Liver (tissue), 3 donors: Measurements from ENCODE around the gene TRIP6.

ENCODE experiments used
- CTCF ChIP-seq: fragments of 150-350 bp; IDR thresholded peaks from 2 replicates; pipeline ENCODE4 v1.5.1; 2017; ENCODE audit warnings: improper control_type of control experiment, low read depth, low read length; ENCODE audit not compliant: missing input control
- GABPA ChIP-seq, 2 donors: IDR thresholded peaks in 1 of 2; conservative IDR thresholded peaks in 1 of 2; 2 replicates each; pipeline ENCODE4 v1.6.1; 2016; ENCODE audit warnings: antibody characterized with exemption in 2 of 2, mild to moderate bottlenecking in 1 of 2, moderate library complexity in 1 of 2
- JUND ChIP-seq, 2 donors: IDR thresholded peaks; 2 replicates each; pipeline ENCODE4 v1.6.1; 2016; ENCODE audit warnings: antibody characterized with exemption in 2 of 2
- RXRA ChIP-seq, 2 donors: IDR thresholded peaks; 2 replicates each; pipeline ENCODE4 v1.6.1; 2017 to 2018; ENCODE audit warnings: antibody characterized with exemption in 2 of 2, mild to moderate bottlenecking in 1 of 2
- YY1 ChIP-seq: IDR thresholded peaks from 2 replicates; pipeline ENCODE4 v1.6.1; 2016; ENCODE audit warnings: antibody characterized with exemption, mild to moderate bottlenecking
- TF ChIP-seq, protein P1 (sequence below): IDR thresholded peaks from 2 replicates; pipeline ENCODE4 v1.6.1; 2016; ENCODE audit warnings: antibody characterized with exemption
- donor health status: healthy.
- donor health status: healthy.

- TF ChIP-seq GABPA (IDR thresholded peaks at IDR 0.05 in 1 of 2, conservative IDR thresholded peaks at IDR 0.05 in 1 of 2) (no peak), YY1 (peak; percentile 99), CTCF (no peak), RXRA (IDR thresholded peaks at IDR 0.05) (peak; percentile 82 to 93), JUND (IDR thresholded peaks at IDR 0.05) (peak in 1 of 2 donors; percentile 52)
- TF ChIP-seq, protein P1, sequence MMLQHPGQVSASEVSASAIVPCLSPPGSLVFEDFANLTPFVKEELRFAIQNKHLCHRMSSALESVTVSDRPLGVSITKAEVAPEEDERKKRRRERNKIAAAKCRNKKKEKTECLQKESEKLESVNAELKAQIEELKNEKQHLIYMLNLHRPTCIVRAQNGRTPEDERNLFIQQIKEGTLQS = peak; percentile 55
Measured at GRCh38 chr7:100837099-100837836, 29.9 kb upstream of the TRIP6 start.
